ENCODE measurements around the gene NEURL1.
"Not testable (repeated sequence)": the region's sequence is repeated elsewhere in the genome, so short reads cannot be mapped to it uniquely, and the experiment has no call there.

The NEURL1 gene

DNA sequence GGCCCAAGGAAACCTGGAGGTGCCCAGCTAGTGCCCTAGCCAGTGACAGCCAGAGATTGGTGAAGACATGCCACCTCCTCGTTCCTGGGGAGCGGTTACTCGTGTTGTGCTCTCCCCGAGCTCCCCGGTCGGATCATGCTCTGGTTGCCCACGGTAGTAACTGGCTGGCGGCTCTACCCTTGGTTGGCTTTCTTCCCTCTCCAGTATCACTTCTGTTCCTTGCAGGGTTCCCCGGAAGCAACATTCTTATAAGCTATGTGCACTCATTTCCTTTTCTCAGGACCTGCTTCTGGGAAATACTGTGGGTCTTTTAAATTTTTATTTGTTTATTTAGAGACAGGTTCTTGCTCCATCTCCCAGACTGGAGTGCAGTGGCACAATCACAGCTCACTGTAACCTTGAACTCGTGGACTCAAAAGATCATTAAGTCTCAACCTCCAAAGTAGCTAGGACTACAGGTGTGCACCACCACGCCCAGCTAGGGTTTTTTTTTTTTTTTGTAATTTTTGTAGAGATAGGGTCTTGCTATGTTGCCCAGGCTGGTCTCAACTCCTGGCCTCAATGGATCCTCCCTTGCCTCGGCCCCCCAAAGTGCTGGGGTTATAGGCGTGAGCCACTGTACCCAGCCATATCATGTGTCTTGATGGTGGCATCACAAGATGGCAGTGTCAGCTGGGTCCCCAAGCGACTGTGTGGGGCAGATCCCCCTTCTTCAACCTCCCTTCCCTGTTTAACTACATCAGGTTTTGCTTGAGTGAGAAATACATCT is 27.9 kb upstream of the NEURL1 start:
- no peak for DNase-seq

DNA sequence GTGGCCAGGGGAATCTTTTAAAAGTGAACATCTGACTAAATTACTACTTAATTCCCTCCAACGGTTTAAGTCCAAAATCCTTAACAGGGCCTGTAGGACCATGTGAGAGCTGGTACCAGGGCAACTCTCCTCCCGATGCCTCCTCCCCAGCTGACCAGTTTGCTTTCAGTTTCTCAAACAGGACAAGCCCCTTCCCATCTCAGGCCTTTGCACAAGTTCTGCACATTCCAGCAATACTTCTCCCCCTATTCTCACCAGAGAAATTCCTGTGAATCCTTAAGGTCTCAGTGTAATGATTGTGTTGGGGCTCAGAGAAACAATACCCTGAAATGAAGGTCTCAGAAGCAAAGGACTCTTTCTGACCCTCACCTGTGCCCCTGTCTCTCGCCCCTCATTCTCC is 26.8 kb upstream of the NEURL1 start:
- no peak for DNase-seq

DNA sequence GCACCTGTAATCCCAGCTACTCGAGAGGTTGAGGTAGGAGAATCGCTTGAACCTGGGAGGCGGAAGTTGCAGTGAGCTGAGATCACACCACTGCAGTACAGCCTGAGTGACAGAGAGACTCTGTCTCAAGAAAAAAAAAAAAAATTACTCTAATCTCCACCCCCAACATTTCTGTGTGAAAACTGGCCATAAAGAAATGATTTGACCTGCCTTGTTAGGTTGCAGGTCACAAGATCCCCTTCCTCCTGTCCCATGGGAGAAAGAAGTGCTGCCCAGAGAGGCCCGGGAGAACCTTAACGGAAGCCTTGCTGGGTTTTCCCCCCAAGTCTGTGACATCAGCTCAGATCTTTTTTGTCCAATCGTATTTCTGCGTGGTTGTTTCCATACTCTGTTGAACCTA is 26.1 kb upstream of the NEURL1 start:
- DNase-seq = no peak

DNA sequence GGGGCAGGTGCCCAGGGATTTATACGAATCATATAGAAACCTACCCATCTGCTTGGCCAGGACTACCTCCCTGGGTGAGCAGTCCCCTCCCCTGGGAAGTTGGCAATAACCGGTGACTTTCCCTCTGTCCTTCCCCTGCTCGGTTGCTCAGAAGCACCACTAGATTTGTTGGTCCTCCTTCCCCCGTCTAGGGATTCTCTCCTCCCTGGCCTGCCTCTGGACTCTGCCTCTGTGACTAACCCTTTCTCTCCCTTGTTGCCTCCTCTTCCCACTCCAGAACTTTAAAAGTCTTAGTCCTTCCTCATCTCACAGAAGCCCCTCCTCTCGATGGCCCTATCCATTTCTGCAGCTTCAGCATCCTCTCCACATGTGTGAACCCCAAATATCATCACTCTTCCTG is 24.3 kb upstream of the NEURL1 start:
- DNase-seq = no peak

DNA sequence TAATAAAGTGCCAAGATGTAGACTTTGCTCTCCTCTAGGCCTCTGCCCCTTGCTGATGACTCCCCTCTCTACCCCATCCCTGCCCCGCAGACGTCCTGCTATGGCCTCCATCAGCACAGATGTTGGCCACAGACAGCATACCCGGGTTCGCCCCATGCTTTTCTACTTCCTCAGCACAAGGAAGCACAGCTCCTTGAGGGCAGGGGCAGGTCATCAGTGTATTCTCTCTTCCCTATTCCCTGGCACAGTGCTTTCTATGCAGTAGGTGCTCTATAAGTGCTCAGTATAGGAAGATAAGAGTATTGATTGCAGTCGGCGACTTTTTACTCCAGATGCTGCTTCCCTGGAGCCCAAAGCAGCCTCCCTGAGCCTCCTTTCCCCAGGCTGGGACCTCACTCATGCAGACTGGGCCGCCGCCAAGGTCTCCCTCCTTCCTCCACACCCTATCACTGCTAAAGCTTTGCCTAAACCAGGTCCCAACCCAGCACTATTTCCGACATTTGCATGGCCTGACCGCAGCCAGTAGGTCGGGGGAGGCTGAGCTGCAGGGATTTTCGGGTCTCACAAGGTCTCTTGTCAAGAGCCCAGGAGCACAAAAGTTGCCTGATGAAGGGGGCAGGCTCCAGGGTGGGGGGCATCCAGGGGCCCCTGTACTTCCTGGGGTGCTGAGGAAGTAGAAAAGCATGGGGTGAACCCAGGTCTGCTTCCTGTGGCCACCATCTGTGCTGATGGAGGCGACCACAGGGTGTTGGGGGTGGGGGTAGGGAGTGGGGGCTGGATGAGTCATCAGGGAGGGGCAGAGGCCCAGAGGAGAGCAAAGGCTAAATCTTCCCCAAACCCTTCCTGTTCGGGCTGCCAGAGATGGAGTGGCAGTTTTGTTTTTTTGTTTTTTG is 22.5 kb upstream of the NEURL1 start:
- DNase-seq = peak; percentile 82

DNA sequence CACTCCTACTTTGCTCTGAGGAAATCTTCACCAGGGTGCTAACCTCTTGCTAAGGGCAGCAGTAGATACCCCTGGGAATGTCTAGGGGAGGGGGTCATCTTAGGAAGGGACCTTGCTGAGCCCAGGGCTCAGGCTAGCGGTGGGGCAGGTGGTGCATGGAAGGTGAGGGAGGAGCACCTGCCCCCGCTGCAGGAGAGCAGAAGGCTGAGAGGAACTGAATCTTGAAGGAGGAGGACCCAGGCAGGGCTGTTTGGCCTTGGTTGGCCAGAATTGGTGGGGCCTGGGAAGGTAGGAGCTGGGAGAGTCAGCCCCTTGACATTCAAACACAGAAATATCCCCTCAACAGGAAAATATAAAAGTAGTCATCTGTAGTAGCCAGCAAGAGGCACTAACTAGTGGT is 21.5 kb upstream of the NEURL1 start:
- DNase-seq = no peak

DNA sequence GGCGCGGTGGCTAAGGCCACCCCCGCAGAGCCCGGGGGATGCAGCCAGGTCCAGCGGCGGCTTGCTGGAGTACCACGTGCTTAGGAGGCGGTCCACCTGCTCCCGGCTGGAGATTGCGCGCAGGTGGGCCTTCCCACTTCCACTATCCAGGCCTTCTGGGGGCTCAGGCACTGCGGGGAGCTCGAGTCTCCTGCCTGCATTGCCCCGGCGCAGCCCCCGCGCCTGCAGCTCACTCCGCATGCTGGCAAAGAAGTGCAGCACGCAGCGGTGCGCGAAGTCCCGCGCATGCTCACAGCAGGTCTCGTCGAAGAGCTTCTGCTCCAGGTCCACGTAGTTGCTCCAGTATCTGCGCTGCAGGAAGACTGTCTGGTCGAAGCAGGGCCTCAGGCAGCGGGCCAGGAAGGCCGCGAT is 20.2 kb upstream of the NEURL1 start:
- DNase-seq = no peak

DNA sequence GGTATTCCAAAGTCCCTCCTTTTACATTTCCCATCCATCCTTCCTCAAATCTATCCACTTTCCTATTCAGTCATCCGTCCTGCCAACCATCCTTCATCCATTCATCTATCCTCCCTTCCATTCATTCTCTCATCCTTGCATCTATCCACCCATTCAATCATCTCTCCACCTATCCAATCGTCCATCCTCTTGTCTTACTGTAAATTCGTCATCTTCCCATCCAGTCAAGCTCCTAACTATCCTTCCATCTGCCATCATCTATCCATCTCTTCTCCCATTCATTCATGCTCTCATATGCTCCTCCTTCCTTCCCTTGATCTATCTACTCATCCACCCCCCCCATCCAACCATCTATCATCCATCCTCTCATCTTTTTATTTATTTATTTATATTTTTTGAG is 19.4 kb upstream of the NEURL1 start:
- no peak for DNase-seq

DNA sequence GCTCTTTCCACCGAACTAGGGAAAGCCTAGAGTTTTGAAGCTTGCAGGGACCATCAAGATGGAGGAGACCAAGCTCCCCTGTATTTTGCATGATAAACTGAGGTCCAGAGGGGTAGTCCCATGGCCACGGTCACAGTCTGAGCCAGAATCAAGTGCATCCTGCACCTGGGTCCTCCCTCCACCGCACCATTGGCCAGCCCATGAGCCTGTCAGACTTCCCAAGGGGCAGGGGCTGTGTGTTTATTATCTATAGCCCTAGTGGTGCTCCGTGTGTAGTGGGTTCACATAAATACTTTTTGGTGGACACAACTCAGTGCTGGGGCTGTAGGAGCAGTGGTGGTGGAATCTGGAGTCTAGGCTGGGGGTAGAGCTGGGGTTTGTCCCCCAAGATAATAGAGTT is 18.1 kb upstream of the NEURL1 start:
- no peak for DNase-seq

DNA sequence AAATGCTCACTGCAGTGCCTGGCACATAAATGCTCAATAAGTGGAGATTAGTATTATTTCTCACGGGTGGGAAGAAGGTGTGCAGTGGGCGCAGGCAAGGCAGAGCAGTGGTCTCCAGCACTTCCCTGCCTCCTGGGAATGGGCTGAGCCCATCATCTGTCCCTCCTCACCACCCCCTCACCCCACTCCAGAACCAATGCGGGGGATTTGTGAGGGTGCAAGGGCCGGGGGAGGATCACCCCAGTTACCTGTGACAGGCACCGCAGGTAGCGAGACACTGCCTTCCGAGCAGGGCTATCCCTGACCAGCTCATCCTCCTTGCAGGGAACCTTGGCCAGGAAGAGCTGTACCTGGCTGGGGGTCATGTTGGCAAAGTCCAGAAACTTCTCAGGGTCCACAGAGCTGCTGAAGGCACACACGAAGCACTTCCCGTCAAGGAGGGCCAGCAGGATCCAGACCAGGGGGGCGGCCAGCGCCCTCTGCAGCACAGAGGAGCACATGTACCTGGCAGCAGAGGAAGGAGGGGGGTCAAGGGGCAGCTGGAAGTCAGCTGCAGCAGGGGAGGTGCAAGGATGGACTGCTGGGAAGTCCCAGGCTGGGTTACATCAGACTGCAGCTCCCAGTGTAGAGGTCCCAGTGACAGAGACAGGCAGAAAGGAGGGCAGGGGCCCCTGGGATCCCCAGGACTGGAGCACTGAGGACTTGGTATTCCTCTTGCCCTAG is 17.3 kb upstream of the NEURL1 start:
- peak; percentile 33 for DNase-seq

DNA sequence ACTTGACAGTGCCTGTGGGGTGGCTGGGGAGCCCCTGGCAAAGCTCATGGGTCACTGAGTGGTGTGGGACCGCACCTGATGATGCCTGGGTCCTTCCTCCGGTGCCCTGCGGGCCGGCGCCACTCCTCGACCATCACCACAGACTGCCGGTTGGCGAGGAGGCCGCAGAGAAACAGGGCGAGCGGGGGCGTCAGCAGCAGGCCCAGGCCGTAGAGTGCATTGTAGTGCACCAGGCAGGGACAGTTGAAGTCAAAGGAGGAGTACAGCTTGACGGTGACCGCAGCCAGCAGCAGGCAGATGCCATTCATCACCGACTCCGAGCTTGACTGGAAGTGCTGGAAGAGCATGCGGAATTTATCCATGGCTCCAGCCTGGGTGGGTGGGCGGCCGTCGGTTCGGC is 14.8 kb upstream of the NEURL1 start:
- no peak for DNase-seq

DNA sequence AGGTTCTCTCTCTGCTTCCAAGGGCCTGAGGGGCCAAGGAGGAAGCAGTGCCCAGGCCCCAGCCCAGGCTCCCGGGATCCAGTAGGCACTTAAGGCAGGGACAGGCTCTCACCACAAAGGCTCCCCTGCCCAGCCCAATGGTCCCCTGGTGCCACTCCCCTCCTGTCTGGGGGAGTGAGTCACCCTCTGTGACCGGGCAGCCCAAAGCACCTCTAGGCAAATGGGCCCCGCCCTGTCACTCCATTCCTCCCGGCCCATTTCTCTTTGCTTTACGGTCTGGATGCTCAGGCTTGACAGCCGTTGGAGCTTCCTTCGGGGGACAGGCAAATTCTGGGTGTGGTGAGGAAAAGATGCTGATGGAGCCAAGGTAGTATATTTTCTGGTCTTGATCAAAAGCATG is 14.4 kb upstream of the NEURL1 start, which contains the start of gene CALHM3:
CALHM3 (minus strand) TSS at position 106 of the 400 bp plus-strand sequence. CDS start 208 bp downstream, outside the sequence.
- no peak for DNase-seq

DNA sequence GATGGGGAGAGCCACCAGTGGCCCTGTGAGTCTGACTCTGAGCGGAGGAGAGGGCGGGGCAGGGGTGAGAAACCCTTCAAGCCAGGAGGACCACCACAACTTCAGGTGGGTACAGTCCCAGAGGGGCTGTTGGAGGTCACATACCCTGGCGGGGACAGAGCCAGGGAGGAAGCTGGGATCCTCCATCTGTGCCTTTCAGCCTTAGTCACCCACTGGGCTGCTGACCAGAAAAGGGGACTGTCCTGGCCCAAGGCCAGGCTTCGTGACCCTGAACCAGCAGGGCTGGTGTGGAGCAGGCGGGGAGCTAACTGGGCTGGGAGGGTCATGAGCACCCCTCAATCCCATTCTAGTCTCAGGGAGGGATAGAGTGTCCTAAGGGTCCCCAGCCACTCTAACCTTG is 13.0 kb upstream of the NEURL1 start:
- no peak for DNase-seq

DNA sequence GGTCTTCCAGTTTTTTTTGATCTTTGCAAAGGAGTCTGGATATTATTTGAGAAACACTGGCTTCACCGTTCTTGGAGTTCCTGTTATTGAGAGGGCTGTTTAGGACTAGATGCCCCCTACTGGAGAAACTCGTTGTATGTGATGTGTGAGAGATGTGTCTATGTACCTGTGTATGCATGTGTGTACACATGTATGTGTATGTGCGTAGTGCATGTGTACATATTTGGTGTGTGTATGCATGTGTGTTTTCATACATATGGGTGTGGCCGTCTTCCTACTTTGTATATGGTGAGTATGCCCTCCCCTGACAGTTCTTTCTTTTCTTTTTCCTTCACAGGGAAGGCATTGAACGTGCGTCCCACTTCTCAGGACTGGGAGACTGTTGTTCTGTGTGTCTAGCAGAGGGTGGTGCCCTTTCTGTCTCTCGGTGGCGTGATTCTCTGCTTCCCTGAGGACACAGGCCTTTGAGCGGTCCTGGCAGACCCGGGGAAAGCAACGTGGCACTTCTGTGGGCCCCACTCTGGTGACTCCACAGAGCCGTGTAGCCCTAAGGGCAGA is 11.5 kb upstream of the NEURL1 start:
- DNase-seq = peak; percentile 89

DNA sequence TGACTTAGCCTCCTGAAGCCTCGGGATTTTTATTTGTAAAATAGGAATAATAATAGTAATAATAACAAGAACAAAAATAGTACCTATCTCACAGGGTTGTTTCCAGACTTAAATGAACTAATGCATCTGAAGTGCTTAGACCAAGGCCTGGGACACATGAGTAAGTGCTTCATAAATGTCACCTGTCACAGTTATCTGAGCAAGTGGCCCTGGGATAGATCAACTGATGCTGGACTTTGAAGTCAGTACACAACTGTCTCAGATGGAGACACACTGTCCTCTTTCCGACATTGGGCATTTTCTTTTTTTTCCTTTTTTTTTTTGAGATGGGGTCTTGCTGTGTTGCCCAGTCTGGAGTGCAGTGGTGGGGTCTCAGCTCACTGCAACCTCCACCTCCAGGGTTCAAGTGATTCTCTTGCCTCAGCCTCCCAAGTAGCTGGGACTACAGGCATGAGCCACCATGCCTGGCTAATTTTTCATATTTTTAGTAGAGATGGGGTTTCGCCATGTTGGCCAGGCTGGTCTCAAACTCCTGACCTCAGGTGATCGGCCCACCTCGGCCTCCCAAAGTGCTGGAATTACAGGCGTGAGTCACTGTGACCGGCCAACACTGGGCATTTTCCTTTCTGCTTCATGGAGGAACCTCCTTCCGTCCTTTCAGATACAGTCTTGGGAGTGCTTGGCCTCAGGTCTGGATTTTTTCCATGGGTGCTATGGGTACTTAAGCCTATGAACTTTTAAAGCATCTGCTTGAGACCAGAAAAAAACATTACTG is 6.7 kb upstream of the NEURL1 start:
- not testable (repeated sequence) for DNase-seq

DNA sequence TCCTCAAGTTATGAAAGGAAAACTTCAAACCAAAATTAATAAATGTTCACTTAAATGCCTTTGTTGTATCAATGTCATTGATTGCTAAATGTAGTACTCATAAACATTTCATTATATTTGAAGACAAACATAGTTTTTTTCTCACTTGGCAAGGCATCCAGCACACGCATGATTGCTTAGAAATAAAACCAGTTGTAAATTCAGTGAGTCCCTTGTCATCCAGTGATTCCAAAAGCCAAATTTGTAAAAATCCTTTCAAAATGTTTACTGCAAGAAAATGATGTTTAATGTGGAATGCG is 6.1 kb upstream of the NEURL1 start:
- no peak for DNase-seq

DNA sequence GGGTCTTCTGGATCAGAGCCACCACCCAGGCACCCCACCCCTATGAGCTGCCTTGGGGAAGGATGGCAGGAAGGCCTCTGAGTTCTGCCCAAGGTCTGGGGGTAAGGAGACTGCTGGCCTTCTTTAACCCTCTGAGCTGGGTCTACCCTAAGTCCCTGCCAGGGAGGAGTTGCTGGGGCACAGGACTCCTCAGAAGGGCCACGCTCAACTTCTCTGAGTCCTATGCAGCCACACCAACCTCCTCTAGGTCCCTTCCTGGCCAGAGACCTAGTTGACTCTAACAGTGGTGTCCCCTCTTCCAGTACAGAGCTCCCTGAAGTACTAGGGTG is 2.6 kb upstream of the NEURL1 start:
- DNase-seq = no peak

DNA sequence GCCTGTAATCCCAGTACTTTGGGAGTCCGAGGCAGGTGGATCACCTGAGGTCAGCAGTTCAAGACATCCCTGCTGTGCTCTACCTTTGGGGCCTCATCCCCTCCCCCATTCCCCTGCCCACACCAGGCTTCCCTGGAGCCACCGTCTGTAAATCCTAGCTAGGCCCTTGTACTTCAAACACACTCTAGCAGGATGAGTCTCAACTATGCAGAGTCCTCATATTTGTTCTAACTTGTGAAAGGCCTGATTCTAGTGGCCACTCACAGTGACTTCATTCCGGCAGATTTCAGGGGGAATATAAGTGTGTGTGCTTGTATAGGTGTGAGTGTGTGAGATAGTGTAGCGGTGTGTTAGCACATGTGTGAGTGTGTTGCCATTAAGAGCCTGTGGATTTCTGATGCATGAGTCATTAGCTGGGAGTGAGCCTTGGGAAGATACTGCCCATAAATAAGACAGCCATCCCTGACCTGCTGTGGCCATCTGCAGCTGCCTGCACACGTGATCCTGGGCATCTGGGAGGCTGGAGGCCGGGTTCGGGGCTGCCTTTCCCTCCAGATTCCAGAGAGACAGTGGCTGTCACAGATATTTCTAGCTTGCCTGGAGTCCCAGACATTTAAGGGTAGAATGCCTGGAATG is 1.7 kb upstream of the NEURL1 start:
- DNase-seq = no peak

DNA sequence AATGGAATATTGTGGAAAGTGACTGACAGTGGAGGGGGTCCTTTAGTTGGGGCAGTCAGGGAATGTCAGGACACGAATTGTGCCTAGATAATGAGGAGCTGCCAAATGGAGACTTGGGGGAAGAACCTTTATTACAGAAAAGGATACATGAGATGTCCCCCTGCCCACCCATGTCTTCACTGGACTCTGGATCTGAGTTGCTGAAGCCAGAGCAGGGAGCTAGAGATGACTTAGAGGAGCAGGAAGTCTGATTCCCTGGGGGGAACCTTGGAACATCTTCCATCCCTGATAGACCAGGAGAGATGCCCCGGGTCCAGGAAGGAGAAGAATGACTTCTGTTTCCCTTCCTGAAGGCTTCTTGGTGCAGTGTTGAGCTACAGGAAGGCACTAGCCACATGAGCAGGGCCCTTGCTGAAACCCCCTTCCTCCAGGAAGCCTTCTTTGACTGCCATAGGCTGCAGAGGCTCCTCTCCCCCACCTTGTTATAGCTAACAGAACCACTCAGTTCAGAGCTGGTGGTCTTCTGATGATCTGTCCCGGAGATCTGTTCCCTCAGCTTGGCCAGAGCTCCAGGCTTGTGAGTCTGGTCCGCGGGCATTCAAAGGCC is 747 bp upstream of the NEURL1 start:
- DNase-seq = no peak

DNA sequence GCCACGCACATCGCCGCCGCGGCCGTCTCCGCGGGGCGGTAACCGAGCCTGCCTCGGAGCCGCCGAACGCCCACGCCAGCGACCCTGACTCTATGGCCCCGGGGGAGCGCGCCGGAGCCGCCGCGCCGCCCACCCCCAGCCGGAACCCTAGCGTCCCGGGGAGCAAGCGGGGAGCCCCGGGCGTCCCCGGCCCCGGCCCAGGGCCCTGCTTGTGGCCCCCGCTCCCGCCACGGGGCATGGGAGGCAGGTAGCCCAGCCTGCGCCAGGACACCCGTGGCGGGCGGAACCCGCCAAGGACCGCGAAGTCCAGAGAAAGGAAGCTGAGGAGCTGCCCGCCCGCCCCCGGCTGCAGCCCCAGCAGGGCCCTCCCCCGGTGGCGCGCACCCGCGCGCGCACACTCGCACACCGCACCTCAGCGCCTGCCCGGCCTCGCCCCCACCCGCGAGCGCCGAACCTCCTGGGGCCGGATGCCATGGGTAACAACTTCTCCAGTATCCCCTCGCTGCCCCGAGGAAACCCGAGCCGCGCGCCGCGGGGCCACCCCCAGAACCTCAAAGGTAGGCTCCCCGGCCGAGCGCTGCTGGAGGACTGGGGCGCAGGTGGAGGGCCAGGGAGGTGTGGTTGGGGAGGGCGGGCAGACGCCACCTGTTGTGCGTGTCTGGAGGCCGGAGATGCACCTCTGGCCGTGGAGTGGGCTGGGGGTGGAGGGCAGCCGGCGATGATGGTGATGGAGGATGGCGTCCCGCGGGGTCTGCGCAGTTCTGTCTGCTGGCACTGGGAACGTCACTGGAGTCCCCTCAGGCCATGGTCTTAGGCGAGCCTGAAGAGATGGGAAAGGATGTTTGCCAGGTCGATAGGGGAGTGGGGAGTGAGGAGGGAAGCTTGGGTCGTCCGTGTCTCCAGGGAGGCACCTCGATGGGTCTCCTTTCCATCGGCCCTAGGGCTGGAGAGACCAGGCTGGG is 692 bp downstream of the NEURL1 start:
- DNase-seq = no peak

DNA sequence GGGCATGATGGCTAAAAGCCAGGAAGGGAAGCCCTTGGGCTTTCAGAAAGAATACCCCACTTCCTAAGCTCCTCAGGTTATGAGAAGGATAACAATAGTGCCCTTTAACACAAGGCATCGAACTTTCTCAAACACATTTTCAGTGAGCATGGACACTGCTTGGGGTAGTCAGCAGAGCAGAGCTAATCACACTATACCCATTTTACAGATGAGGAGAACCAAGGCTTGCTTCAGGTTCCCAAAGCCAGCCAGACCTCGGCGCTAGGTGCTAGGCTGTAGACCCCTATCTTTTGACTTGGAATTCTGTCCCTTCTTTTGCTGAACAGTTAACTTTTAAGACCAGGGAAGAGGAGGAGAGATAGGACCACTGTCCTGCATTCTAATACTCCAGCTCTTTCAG is 1.8 kb downstream of the NEURL1 start:
- DNase-seq = no peak
